ENCODE data around the gene PLAA.
"Not testable (repeated sequence)": the region's sequence is repeated elsewhere in the genome, so short reads cannot be mapped to it uniquely, and the experiment has no call there.

PLAA gene

DNA sequence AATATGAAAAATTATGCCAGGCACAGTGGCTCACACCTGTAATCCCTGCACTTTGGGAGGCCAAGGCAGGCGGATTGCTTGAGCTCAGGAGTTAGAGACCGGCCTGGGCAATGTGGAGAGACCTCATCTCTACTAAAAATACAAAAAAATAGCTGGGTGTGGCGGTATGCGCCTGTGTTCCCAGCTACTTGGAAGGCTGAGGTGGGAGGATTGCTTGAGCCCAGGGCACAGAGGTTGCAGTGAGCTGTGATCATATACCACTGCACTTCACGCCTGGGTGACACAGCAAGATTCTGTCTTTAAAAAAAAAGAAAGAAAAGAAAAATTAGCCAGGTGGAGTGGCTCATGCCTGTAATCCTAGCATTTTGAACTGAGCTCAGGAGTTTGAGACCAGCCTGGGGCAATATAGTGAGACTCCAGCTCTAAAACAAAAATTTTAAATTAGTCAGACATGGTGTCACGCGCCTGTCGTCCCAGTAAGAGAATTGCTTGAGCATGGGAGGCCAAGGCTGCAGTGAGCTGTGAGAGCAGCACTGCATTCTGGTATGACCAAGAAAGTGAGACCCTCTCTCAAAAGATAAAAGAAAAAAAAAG, 18.0 kb downstream of the PLAA start:
- DNase-seq: no peak

DNA sequence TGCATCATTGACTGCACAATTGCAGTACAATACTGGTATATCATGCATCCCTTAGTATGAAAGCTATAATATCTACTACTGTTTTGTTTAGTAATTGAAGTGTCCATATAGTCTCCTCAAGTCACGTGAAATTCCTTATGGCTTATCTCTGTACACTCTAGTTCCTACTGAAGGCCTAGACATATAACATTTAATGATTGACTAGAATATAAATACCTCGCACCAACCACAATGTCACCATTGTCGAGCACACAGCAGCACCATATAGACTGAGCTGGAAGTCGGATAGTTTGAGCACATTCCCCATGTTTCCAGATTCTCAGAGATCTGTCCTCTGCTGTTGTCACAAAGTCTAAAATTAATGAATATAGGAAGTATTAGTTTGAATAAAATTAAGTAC, 21.4 kb downstream of the PLAA start:
- no peak for DNase-seq

DNA sequence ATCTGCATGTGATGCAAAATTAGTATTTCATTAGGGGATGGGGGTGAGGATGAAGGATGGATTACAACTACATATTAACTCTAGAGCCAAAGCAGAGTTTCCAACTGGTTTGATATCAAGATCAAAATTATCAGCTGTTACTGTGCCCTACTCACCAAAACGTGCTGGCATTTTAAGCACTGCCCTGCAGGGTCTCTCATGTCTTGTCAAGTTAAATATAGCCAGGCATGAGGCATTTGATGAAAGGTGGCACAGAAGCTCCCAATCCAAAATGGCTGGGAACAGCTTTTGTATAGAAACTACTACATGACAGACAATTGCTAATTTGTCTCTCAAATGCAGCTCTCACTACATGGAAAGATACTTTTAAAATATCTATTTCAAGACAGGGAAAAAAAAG, 27.3 kb downstream of the PLAA start:
- DNase-seq: no peak

DNA sequence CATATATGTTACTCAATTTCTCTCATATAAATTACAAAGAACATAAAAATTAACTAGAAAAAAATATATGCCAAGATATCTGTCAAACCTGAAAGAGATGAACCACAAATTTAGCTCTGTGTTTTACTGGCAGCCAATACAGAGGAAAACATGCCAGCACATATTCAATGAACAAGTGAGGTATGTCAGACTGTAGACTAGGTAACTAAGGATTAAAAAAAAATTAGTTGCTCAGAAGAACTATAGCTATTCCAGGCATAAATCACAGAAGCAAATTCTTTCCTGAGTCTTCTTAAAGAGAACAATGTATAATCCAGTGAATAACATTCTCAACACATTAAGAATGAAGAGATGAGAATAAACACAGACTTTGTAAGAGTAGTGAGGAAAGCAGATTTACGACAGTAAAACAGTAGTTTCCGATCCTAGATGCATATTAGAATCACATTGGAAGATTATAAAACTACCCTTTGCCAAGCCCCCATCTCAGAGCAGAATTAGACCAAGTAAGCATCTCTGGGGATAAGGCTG, 33.8 kb downstream of the PLAA start:
- DNase-seq: no peak

DNA sequence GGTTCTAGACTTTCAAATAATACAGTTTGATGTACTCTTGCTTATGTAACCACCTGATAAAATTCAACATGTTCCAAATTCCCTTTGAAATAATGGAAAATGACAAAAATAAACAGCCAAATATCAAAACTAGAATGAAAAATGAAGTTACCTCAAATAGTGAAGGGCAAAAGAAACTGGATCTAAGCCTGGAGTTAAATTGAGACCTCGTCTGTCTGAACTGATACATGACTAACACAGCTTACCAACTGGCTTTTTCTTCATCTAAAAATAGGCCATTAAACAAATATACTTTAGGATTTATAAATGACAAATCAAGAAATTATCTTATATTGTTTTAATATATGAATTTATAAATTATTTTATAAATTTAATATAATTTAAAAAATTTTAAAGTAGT, 42.4 kb downstream of the PLAA start:
- no peak for DNase-seq

DNA sequence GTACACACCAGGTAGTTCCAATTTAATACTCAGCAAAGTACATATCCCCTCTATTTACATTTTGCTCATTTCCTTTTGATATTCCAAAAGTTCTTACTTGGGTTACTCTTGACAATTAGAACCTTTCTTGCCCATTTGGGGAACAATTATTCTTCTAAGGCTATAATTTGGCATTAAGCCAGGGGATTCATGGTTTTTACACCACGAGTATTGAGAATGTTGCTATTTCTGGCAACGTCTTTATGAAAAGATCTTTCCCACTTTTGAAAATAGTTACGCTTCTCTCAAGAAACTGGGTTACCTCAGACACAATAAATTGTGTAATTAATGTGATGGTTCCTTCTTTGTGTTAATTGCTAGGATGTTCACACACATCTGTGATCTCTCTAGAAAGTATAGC, 43.0 kb downstream of the PLAA start:
- no peak for DNase-seq

DNA sequence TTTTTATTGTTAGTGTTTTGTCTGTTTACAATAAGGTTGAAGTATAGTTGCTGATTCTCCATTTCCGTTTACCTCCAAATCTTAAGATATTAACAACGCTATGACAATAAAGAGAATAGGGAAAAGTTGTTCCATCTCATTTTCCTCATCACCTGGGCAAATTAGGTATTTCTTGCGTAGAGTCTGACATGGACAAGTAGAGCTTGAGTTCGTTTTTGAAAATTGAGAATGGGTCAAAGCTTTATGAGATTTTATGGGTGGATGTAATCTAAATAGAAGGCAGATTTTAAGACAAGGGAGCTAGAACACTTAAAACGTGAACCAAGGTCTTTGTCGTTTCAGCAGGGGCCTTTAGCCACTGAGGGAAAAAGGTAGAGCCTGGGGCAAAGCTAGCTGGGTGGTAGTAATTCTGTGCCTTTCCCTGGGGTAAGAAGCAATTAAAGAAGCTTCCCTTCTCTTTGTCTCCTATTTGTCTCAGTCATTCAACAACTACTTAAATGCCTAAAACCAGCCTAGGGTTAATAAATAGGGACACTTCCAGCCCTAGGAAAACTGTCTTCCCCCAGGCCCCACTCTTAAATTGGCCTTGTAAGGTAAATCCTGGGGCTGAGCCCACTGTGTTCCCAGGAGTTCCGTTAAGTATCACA, 53.9 kb downstream of the PLAA start:
- DNase-seq: no peak

DNA sequence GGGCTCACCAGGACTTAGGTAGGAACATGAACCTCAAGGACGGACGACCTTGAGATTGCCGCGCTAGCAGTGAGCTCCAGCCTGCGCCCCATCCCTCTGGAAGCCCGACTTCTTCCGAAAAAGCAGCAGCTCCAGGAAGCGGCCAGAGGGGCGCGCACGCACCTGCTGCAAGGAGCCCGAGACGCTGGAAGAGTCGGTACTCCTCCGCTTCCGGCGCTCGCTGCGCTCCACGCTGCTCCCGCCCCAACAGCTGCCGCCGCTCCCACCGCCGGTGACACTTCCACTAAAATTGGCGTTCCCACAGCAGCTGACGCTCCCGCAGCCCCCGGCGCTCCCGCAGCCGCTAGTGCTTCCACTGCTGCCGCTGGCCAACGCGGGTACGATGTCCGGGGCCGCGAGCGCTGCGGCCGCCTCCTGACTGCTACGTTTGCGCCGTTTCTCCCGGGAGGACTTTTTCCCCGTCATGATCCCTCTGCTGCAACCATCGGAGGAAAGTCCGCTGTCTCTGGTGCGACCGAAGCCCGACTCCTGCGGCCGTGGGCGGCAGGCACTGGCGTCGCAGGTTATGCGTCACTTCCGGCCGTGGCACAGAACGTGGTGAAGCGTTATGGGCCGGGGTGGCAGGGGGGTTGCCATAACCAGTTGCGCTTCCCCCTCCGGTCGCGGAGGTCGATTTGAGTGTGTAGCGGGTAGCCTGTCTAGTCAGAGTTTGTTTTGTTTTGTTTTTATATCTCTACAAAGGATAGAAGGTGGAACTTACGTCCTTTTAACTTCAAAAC, 54.6 kb downstream of the PLAA start, which contains the start of gene CAAP1:
Gene CAAP1, minus strand, starts transcription at position 552 of the 779 bp plus-strand sequence. Its CDS starts 87 bp downstream, at position 465.
- peak; percentile 89 for DNase-seq

DNA sequence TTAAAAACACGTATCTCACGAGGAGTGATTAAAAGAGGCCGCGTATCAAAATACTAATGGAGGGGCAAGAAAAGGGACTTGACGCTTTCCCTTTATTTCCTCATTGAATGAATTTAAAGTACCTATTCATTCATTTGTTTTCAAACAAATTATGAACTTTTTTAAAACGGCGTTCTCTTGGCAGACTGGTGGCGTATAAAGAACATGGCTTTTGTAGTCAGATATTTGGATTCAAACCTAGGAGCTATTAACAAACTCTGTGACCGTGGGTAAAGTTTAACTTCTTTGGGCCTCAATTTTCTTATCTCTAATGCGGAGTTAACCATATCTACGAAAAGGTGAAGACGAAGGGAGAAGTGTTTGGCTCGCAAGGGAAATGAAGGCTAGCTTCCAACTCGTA, 55.3 kb downstream of the PLAA start:
- DNase-seq: no peak

DNA sequence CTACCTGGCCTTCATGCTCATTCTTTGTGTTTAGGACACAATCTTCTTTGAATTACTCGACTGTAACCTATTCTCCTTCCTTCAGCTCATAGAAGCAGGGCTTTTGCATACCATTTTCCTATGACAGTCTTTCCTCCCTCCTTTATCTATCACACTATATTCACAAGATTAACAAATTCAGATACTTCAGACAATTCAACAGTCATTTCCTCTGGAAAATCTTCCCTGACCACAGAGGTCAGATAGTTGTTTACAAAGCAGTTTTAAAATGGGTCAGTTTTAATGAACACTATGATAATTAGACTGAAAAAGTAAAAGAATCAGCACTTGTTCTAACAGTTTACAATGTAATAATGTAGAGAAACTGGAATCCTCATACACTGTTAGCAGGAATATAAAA, 58.8 kb downstream of the PLAA start:
- no peak for DNase-seq

DNA sequence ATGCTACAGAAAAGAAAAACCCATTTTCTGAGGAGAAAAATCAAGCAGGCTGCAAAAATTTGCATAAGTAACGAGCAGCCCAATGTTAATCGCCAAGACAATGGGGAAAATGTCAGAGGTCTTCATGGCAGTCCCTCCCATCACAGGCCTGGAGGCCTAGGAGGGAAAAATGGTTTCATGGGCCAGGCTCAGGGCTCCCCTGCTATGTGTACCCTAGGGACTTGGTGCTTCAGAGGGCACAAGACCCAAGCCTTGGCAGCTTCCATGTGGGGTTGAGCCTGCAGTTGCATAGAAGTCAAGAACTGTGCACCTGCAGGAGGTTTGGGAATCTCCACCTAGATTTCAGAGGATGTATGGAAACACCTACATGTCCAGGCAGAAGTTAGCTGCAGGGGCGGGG, 64.9 kb downstream of the PLAA start:
- no peak for DNase-seq

DNA sequence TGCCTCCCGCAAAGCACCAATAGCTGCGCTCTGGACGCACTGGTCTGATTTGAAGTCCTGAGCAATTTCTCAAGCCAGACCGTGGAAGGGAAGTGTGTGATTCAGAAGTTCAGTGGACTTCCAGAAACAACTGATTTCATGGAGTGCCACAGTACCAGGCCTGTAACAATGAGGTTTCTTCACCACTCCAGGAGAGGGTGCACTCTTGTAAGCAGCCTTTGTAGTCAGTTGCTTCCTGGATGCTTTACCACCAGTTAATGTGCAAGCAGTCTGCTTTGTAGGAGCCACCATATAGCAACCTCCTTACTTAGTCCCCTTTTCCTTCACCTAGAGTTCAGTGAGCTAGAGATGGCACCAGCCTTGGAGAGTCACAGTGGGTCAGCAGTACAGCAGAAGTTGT, 66.8 kb downstream of the PLAA start:
- DNase-seq: no peak

DNA sequence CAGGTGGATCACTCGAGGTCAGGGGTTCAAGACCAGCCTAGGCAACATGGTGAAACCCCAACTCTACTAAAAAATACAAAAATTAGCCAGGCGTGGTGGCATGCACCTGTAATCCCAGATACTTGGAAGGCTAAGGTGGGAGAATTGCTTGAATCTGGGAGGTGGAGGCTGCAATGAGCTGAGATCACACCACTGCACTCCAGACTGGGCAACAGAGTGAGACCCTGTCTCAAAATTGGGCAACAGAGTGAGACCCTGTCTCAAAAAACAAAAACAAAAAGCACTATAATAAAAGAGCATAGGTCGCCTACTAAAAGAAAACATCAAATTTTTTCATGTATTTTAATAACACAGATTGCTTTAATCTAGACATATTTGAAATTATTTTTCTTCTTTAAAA, 71.9 kb downstream of the PLAA start:
- not testable (repeated sequence) for DNase-seq

DNA sequence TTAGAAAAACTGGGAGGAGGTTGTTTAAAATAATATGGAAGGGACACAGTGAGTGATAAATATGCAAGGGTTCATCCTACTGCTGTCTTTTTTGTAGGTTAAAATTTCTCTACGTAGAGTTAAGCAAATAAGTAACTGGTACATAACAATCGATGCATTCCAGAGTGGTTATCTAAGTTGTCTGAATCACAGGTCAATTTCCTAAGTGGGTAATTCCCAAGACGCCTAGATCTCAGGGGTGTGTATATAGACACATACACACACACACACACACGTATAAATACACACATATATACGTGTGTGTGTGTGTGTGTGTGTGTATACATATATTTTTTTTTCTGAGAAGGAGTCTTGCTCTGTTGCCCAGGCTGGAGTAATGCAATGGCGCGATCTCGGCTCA, 76.8 kb downstream of the PLAA start:
- no peak for DNase-seq

DNA sequence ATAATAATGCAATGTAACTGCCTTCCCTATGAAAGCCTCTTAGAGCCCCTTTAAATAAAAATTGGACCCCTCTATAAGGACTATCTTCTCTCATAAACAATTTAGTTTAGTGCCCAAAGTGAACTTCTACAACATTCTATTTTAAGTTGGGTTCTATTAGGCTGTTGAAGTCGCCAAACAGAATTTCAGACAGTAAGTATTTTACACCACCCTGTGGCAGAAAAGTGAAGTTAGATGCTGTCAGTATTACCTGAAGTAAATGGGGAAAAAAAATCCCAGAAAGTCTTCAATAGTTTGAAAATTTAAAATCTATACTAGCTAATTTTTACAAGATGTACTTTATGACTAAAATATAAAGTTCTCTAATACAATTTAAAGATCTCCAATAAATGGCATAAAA, 84.0 kb downstream of the PLAA start:
- DNase-seq: no peak

DNA sequence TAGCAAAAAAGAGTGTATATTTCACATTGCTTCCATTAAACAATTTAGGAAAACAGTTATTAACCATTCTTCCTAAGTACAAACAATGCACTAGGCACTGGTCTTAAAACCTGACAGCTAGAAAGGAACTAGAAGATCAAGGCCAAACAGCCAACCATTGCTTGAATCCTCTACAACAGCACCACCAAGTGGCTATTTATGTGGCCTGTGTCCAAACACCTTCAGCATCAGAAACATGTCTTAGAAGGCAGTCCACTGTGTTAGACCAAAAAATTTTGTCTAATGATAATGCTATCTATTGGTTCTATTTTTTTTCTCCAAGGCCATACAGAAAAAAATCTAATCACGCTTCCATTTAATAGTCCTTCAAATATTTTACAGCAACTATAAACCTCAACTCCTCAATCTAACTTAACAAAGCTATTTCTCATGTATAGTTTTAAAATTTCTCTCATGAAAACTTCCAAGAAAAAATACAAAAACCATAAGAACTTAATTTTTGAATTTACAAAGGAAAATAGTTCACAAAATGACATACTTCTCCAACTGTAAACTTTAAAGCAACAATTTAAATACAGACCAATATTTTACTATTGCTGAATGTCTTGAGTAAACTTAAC, 90.5 kb downstream of the PLAA start:
- no peak for DNase-seq
